ENCODE measurements around the gene ECI2.
"Not testable (repeated sequence)": the region's sequence is repeated elsewhere in the genome, so short reads cannot be mapped to it uniquely, and the experiment has no call there.

ECI2 gene

DNA sequence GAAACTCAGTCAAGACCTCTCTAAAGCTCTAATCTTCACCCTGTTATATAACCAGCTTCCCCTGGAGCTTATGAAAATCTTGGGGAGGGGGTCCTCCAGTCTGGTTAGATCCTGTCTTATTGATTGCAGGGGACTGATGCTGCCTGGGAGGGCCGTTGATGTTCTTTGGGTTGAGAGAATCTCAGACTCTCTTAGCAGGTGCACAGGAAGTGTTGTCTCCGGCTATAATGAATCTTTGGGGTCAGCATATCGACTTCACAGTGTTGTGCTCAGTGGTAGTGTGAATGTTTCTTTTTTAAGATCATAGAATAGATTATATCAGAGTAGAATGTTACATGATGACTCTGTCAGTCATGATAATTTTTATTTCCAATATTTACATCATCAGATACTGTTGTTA, 2.8 kb upstream of the ECI2 start:
- DNase-seq (ENCODE audit: low spot score): no peak

DNA sequence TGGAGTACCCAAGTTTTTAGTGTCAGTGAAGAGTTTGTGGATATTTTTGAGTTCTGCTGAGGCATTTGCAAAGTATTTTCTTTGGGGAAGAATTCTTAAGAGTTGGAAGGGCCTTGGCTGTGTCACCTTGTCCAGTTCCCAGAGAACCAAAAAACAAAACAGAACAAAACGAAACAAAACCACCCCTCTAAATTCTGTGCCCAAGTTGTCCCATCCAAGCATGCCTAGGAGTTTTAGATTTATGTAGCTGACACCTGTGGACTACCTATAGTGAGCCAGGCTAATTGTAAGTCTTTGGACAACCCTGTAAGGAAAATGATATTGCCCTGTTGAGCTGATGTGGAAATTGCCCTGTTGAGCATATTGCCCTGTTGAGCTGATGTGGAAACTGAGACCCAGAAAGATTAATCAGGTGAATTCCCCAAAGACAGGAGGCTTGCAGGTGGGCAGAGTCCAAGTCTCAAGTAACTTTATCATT, 1.0 kb upstream of the ECI2 start:
- no peak for DNase-seq (ENCODE audit: low spot score)

DNA sequence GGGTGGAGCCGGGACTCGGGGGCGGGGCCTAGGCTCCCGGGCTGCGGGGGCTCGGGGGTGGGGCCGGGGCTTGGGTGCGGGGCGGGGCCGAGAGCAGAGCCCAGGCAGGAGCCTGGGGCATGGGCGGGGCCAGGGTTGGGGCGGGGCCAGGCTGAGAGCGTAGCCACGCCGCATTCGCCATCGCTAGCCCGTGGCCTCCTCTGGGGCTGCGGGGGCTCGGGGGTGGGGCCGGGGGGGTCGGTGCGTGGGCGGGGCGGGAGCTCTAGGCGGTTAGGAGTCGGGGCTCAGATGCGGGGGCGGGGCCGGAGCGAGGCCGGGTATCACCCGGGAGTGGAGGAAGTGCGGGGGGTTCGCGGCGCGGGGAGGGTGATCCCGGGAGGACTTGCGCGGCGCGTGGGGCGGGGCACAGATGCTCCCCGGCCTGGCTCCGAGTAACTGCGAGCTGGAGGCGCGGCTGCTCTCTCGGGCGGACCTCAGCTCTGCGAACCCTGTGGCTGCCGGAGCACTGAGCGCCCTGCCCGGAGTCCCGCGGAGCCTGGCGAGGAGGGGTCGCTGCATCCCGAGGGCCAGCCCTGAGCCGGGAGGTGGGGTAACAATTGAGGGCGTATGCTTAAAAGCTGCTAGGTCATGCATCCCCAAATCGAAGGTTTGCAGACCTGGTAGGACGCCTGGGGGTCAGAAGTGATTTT, 434 bp upstream of the ECI2 start:
- DNase-seq (ENCODE audit: low spot score): peak; percentile 88

DNA sequence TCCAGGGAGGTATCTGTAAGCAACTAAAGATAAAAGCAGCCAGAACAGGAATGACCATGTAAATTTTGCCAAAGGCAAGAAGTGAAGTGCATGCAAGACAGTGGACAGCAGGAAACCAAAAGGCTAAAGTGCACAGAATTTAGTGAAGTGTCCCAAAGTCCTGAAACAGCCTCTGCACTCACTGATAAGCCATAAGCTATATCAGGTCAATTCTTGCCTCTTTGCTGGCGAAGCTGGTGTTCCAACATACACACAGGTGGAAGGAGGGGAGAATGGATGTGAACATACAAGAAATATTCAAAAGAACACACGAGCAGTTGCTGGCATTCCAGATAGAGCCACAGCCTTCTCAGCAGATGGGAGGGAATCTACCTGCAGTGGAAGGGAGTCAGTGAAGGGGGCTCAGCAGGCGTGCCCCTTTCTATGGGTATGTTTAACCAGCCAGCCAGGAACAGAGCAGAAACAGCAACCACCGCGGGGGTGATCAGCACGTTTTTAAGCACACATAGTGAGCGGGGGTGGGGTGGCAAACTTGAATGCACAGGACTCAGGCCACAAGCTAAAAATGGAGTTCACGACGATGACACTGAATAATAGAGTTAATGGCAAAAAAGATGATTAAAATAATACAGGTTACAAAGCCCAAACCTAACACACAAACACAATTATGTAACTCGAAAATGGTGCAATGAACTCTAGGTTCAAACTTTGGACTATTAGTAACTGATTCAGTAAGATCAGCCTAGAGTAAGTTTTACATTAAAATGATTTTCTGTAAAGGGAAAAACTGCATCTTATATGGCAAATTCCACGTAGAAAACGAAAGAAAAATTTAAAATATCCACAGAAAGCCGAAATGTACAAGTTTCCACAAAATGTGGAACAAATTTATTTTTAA, 1.2 kb downstream of the ECI2 start:
- DNase-seq (ENCODE audit: low spot score): no peak

DNA sequence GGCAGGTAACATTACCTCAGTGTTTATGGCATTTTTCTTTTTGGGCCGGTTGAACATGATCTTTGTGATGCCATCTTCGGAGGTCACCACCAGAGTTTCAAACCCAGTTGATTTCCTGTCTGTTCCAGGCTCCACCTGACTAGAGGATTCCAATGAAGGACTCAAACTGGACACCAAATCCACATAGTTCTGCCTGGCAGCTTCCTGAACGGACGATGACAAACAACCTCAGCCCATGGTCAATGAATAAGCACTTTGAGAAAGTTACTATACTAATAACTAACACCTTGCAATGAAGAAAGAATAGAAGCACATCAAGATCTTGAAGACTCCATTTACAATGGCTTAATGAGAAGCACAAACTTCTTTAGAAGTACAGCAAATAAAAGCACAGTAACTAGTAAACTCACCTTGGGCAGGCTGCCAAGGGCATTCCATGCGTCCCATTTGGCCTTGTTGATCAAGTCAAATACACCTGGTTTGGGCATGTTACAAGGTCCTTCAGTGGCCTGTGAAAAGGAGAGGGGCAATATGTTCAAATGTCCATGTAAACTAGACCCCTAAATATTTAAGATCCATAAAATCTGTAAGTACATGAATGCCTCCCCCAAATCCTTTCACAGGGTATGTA, 4.9 kb downstream of the ECI2 start:
- no peak for DNase-seq (ENCODE audit: low spot score)

DNA sequence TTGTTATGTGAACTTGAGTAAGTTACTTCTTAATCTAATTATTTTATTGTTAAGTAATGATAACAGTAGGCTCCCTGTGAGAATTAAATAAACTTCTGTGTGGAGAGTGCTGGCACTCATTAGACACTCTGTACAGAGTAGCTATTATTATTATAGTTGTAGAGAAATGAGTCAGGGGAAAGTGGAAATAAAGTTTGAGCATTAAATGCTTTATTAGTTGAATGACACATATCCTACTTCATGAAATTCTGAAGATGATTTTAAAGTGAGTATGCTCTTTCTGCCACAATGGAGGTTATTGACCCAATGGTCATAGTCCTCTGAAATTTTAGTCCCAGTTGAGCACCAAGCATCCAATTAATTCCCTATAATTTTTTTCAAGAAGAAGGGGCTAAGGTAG, 5.9 kb downstream of the ECI2 start:
- no peak for DNase-seq (ENCODE audit: low spot score)

DNA sequence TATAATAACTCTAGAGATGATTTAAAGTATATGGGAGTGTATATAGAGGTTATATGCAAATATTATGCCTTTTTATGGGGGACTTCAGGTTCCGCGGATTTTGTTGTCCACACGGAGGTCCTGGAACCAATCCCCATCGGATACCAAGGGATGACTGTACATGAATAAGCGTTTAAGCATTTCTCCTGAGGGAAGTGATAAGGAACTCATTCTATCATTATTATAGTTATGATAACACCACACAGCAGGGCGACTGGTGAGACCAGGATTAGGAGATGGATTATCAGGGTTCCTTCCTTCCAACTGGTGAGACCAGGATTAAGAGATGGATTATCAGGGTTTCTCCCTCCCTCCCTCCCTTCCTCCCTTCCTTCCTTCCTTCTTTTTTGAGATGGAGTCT, 6.6 kb downstream of the ECI2 start:
- no peak for DNase-seq (ENCODE audit: low spot score)

DNA sequence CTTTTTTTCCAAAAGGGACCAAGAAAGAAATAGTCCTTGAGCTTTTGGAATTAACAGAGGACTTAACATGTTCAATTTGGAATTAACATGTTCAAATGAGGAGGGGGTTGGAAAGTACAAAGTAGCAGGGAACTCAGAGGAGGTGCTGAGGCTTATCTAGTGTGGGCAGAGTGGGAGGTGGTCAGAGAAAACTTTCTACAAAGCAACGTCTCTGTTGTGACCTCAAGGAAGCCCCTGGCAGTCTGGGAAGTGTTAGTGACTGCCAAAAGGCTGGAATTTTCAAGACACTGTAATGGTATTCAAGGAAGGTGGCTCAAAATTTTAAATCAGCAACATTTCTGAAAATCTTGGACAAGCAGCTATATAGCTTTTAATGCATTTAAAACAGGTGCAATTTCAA, 7.3 kb downstream of the ECI2 start:
- DNase-seq (ENCODE audit: low spot score): no peak

DNA sequence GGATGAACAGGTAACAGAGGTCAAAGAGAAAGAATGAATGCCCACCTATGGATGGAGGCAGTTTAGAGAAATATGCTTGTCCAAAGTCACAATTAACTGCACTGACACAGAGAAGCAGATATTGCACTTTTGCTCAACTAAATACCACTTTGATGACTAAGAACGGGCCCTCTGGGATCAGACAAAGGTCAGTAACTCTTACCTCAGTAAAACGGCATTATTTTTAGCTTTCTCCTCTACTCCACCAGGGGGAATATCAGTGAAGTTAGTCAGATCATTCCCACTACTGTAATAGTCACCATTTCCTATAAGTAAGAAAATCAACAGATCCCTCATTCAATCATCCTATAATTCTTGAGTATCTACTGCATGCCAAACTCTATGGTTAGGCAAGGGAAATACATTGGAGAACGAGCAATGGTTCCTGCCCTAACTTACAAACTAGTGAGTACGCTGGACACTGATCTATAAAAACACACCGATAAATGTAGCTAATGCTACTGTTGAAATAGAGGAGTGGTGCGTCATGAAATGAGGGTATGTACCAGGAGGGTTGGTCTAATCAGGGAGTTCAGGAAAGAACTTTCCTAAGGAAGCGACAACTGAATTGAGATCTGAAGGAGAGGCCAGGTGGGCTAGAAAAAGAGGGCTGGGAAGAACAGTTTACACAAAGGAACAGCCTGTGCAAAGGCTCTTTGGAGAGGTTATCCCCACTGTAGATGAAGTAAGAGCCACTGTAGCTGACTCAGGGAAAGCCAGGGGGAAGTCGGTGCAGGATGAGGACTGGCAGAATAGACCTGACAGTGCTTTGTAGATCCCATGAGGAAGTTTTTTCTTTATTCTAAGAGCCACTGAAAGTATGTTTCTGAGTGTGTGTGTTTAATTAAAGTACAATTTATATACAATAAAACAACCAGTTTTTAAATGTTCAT, 9.2 kb downstream of the ECI2 start:
- DNase-seq (ENCODE audit: low spot score): no peak

DNA sequence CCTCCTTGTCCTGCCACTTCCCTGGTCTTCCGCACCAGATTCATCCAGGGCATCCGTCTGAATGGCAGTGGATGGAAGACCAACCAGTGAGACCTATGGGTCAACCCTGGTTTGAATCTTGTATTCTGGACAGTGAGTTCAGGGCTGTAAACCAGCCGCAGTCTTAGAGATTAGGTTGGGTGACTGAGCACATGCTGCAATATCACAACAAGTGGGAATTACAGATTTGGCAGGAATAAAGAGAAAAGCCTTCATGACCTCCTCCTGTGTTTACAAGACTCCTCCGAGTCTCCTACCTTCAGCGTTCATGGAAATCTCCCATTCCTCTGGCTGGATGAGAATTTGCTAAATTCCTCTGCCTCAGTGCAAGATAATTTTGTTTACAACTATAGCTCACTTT, 9.9 kb downstream of the ECI2 start:
- no peak for DNase-seq (ENCODE audit: low spot score)

DNA sequence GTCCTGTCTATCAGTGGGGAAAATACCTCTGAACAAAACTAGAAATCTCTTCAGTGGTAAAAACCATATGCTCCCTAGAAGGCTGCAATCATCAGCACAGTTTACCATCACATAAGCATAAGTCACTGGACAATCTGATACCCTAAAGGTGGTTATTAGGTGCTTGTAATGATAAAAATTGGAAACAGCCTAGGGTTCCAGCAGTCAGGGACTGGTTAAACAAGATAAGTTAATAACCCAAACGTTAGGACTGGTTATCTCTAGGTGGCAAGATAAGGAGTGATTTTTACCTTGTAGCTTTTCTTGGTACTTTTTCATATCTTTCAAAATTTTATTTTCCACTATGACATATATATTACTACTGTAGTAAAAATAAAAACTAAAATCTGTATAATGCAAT, 11.0 kb downstream of the ECI2 start:
- no peak for DNase-seq (ENCODE audit: low spot score)

DNA sequence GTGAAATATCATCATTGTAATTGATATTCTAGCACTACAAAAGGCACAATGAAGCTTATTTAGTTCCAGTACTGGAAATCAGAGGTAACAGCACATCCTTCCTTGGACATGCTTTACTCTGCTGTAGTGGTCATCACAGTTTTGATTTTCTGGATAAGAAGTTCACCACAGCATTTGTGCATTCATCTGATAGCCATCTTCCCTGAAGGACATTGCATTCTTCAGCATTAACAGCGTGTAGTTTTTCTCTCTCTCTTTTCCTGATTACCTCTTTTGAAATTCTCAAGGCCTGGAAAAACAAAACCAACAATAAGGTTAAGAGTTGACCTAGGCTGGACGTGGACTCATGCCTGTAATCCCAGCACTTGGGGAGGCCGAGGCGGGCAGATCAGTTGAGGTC, 19.6 kb downstream of the ECI2 start:
- DNase-seq (ENCODE audit: low spot score): no peak

DNA sequence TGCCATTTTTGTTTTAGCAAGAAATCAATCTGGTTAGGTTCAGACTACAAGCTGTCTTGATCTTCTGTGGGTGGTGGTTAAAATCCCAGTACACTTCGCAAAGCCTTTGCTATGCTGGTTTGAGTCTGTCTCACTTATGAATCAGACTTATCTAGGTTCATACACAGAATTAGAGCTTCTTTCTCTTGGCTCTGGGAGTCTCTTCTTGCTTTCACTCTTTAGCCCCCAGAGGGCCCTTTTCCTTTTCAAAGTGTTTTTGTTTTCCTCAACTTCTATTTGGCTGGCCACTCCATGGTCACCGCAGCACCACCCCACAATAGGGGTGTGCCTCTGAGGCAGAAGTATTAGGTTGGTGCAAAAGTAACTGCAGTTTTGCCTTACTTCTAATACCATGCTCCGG, 21.3 kb downstream of the ECI2 start:
- DNase-seq (ENCODE audit: low spot score): no peak

DNA sequence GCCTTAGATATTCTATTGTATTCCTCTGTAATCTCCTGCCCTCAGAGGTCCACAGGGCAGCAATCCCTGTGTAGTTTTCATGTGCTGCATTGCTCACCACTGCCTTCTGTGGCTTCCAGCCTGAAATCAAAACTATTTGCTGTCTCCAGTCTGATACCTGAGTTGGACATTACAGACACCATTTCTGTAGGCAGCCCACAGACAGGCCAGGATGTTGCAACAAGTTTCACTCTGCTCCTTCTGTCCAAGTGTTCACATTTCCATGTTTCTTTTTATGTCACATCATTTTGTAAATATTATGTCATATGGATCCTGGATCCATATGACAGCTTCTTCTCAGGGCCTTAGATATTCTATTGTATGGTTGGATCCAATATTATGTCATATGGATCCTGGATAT, 21.7 kb downstream of the ECI2 start:
- no peak for DNase-seq (ENCODE audit: low spot score)

DNA sequence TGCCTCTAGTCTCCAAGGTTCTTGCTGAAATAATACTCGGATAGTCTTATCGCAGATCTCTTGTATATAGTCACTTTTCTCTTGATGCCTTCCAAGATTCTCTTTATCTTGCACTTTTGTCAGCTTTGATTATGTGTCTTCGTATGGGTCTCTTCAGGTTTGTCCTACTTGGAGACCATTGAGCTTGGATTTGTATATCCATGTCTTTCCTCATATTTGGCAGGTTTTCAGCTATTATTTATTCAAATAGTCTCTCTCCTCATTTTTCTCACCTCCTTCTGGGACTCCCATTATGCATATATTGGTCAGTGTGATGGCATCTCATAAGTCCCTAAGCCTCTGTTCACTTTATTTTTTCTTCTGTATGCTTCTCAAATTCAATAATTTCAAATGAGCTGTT, 23.0 kb downstream of the ECI2 start:
- no peak for DNase-seq (ENCODE audit: low spot score)

DNA sequence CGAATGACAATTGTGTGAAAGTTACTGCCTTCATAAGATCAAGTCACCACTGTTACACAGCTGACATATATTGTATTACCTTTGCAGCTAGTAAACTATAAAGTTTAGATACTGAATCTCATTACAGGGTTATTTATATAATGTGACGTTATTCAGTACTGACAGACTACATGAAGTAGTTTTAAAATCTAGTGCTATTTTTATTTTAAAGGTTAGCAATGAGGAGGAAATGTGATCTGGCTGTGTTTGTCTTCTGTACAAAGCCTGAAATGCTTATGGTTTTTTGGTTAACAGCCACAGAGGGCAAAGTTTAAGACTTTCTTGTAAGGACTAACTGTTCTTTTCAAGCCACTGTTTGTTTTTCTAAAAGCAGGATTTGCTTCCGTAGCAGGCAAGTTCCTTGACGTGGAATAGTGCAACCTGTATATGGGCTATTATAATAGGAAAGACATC, 26.0 kb downstream of the ECI2 start:
- DNase-seq (ENCODE audit: low spot score): not testable (repeated sequence)

DNA sequence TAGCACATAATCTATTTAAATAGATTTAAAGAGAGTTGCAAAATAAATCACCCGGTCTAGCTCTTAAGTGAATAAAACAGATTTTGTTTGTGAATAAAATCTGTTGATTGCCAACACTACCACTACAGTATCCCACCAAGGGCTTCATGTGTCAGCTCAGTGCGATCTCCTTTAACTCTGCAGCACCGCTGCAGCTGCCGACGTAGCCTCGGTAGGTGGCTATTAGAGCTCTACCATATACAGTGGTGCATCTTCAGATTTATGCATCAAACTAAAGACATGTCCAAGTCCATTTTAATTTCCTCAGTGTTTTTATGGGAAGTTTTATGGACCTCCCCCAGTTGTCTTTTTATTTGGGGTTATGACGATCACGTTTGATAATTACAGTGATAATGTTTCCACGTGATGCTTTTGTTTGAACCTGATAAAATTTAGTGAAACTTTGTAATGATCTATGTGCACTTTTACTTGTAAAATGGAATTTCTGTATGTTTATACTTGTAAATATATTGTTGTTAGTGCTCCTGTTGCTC, 26.7 kb downstream of the ECI2 start:
- no peak for DNase-seq (ENCODE audit: low spot score)

DNA sequence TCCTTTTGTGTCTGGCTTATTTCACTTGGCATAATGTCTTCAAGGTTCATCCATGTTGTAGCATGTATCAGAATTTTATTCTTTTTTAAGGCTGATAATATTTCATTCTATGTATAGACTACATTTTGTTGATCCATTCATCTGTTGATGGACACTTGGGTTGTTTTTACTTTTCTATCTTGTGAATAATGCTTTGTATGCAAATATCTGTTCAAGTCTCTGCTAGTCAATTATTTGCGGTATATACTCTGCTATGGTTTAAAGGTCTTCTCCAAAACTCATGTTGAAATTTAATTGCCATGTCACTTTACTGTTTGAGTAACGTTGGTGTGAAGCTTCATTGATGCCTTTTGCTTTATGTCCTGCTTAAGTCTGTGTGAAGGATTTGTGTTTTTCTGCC, 27.5 kb downstream of the ECI2 start:
- no peak for DNase-seq (ENCODE audit: low spot score)

DNA sequence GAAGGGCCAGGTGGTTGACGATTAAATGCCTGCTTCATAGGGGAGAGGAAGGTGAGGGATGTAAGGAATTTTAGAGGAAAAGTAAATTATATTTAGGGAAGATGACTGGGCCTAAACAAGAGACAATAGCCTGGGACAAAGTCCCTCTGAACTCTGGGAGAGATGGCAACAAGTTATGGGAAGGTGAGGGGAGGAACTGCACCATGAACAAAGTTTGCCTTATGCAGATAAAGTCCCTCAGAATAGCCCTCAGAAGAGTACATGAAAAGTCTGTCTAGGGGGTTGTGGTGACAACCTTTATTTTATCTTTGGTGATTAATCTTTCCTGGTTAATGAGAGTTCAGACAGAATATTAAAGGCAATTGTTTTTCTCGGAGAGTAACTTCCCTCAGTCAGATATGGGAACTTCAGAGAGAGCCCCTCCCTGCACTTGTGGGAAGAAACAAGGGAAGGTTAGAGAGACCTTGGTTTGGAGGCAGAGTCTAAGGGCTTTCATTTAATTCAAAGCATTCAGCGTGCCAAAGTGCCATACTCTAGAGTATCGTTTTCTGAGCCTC, 29.3 kb downstream of the ECI2 start:
- no peak for DNase-seq (ENCODE audit: low spot score)

DNA sequence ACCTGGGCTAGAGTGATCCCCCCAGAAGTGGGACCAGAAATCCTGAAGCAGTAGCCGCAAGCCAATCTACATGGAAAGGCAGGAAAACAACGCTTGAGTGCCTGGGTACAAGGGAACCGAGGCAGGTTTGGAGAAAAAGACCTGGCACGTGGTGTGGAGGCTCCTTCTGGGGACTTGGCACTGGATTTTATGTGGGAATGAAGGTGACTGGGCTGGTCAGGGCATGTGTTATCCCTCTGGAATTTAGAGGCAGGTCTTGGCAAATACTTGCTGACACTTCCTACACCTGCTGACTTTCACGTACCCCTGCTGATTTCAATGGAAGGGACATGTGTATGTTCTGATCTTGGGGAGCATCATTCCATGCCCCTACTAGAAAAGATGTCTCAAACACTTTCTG, 31.4 kb downstream of the ECI2 start:
- peak; percentile 57 for DNase-seq (ENCODE audit: low spot score)

DNA sequence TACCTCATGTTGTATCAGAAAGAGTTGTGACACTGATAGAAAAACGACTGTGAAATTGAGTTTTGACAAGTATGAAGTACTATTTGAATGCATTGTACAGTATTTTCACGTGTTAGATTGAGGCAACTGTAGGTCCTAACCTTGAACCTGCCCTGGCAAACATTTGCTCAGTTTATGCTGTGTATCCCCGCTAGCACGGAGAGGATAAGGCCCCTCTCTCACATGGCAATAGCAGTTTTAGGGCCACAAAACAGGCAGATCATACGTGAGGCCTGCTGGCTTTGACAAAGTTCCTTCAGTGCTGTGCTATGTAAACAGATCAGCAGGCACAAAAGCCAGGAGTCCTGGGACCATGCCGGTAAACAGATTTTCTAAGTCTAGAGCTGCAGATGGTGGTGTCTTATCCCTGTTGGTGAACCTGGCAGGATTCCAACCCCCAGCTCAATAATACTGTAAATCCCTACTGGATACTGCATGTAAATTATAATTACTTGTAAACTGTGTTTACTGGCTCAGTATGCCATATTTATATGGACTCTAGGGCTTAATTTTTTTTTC, 32.6 kb downstream of the ECI2 start:
- DNase-seq (ENCODE audit: low spot score): no peak

All from LoVo (cell line).